Liver (tissue), 9 donors: ENCODE results near the gene BNC2. TPM values are rescaled to one million over a fixed set of nuclear protein-coding genes. Genes with fewer than 3 reads are reported as not detected.

Experiments used
- DNase-seq: peaks from one replicate; pipeline ENCODE4 v3.0.0-alpha.2; 2017; ENCODE audit warnings: low spot score
- H3K27ac ChIP-seq, 2 donors: one replicate each; pipeline ENCODE4 v1.7.0; 2013; ENCODE audit warnings: inconsistent platforms in 2 of 2, low read length in 2 of 2, control low read depth in 1 of 2, low read depth in 1 of 2, mild to moderate bottlenecking in 1 of 2
- H3K27me3 ChIP-seq, 4 donors: one replicate each; pipeline versions ENCODE4 v1.6.1 to v1.7.0; 2013; ENCODE audit warnings: low read length in 3 of 4, inconsistent platforms in 1 of 4, mild to moderate bottlenecking in 1 of 4, moderate library complexity in 1 of 4; ENCODE audit not compliant: control insufficient read depth in 4 of 4, insufficient read depth in 4 of 4
- H3K36me3 ChIP-seq, 4 donors: one replicate each; pipeline versions ENCODE4 v1.6.1 to v1.7.0; 2013; ENCODE audit warnings: low read length in 3 of 4, mild to moderate bottlenecking in 3 of 4, low read depth in 1 of 4, moderate library complexity in 1 of 4; ENCODE audit not compliant: control insufficient read depth in 4 of 4, insufficient read depth in 3 of 4
- H3K4me1 ChIP-seq, 4 donors: one replicate each; pipeline versions ENCODE4 v1.6.1 to v1.7.0; 2013; ENCODE audit warnings: low read length in 3 of 4, mild to moderate bottlenecking in 3 of 4, moderate library complexity in 1 of 4; ENCODE audit not compliant: control insufficient read depth in 4 of 4, insufficient read depth in 4 of 4
- H3K4me3 ChIP-seq, 3 donors: one replicate each; pipeline versions ENCODE4 v1.6.1 to v1.7.0; 2013; ENCODE audit warnings: low read length in 3 of 3, control low read depth in 1 of 3, low read depth in 1 of 3, mild to moderate bottlenecking in 1 of 3
- H3K9ac ChIP-seq, 2 donors: one replicate each; pipeline ENCODE4 v1.7.0; 2013; ENCODE audit warnings: low read length in 2 of 2, mild to moderate bottlenecking in 2 of 2, moderate library complexity in 2 of 2, control low read depth in 1 of 2, low read depth in 1 of 2
- H3K9me3 ChIP-seq, 4 donors: one replicate each; pipeline versions ENCODE4 v1.6.1 to v1.7.0; 2013; ENCODE audit warnings: low read length in 3 of 4; ENCODE audit not compliant: control insufficient read depth in 4 of 4
- CTCF ChIP-seq: fragments of 150-350 bp; IDR thresholded peaks from 2 replicates; pipeline ENCODE4 v1.5.1; 2017; ENCODE audit warnings: improper control_type of control experiment, low read depth, low read length; ENCODE audit not compliant: missing input control
- EGR1 ChIP-seq, 2 donors: IDR thresholded peaks; 2 replicates each; pipeline ENCODE4 v1.6.1; 2016 to 2018; ENCODE audit warnings: antibody characterized with exemption in 2 of 2, low read depth in 2 of 2
- FOXA1 ChIP-seq: IDR thresholded peaks from 2 replicates; pipeline ENCODE4 v1.6.1; 2016; ENCODE audit warnings: antibody characterized with exemption
- FOXA2 ChIP-seq: IDR thresholded peaks from 2 replicates; pipeline ENCODE4 v1.6.1; 2016; ENCODE audit warnings: antibody characterized with exemption
- GABPA ChIP-seq, 2 donors: IDR thresholded peaks in 1 of 2; conservative IDR thresholded peaks in 1 of 2; 2 replicates each; pipeline ENCODE4 v1.6.1; 2016; ENCODE audit warnings: antibody characterized with exemption in 2 of 2, mild to moderate bottlenecking in 1 of 2, moderate library complexity in 1 of 2
- HNF4A ChIP-seq, 2 donors: conservative IDR thresholded peaks; 2 replicates each; pipeline ENCODE4 v1.6.1; 2016; ENCODE audit warnings: antibody characterized with exemption in 2 of 2, mild to moderate bottlenecking in 2 of 2
- HNF4G ChIP-seq: IDR thresholded peaks from 2 replicates; pipeline ENCODE4 v1.6.1; 2016; ENCODE audit warnings: antibody characterized with exemption
- JUND ChIP-seq, 2 donors: IDR thresholded peaks; 2 replicates each; pipeline ENCODE4 v1.6.1; 2016; ENCODE audit warnings: antibody characterized with exemption in 2 of 2
- MAX ChIP-seq: IDR thresholded peaks from 2 replicates; pipeline ENCODE4 v1.6.1; 2016; ENCODE audit warnings: antibody characterized with exemption
- NR2F2 ChIP-seq: IDR thresholded peaks from 2 replicates; pipeline ENCODE4 v1.6.1; 2016; ENCODE audit warnings: antibody characterized with exemption
- RAD21 ChIP-seq, 2 donors: IDR thresholded peaks; 2 replicates each; pipeline ENCODE4 v1.6.1; 2016; ENCODE audit warnings: antibody characterized with exemption in 2 of 2, mild to moderate bottlenecking in 2 of 2
- REST ChIP-seq: IDR thresholded peaks from 2 replicates; pipeline ENCODE4 v1.6.1; 2016; ENCODE audit warnings: antibody characterized with exemption, mild to moderate bottlenecking
- RXRA ChIP-seq, 2 donors: IDR thresholded peaks; 2 replicates each; pipeline ENCODE4 v1.6.1; 2017 to 2018; ENCODE audit warnings: antibody characterized with exemption in 2 of 2, mild to moderate bottlenecking in 1 of 2
- SP1 ChIP-seq: IDR thresholded peaks from 2 replicates; pipeline ENCODE4 v1.6.1; 2018; ENCODE audit warnings: antibody characterized with exemption, mild to moderate bottlenecking
- TAF1 ChIP-seq: conservative IDR thresholded peaks from 2 replicates; pipeline ENCODE4 v1.6.1; 2016; ENCODE audit warnings: antibody characterized with exemption, mild to moderate bottlenecking
- YY1 ChIP-seq: IDR thresholded peaks from 2 replicates; pipeline ENCODE4 v1.6.1; 2016; ENCODE audit warnings: antibody characterized with exemption, mild to moderate bottlenecking
- ZBTB33 ChIP-seq: IDR thresholded peaks from 2 replicates; pipeline ENCODE4 v1.6.1; 2016; ENCODE audit warnings: antibody characterized with exemption
- WGBS: extraction: QIAGEN DNeasy Blood & Tissue Kit; methylation state at CpG from one replicate; pipeline ENCODE4 v1.1.7; 2013; 5-methylcytosine and 5-hydroxymethylcytosine counted together
- polyA plus RNA-seq, 2 donors: library from polyadenylated mRNA; stranded (reverse) in 1 of 2; unstranded in 1 of 2; fragments of 200-250 nt in 1 of 2; fragments of >200 nt in 1 of 2; fragmentation: Nextera tagmentation in 1 of 2; extraction: Ambion mirVana in 1 of 2; gene quantifications; one replicate each; pipeline versions ENCODE4 v1.2.1 to v1.2.3, GENCODE V29; 2013 to 2015
- total RNA-seq, 2 donors: library from RNA; depleted of rRNA; stranded (reverse); fragments of >200 nt; gene quantifications; one replicate each; pipeline ENCODE4 v1.2.3, GENCODE V29; 2014
- donor health status: healthy.
- donor health status: healthy.
- donor health status: healthy.
- donor health status: healthy.
- donor health status: healthy.

BNC2 gene
- total and polyA plus RNA-seq, 4 donors: 0.07 to 0.67 (median 0.08) TPM

- H3K27ac ChIP-seq: no peak overlapping the region
- H3K9ac ChIP-seq: no peak overlapping the region
- H3K27me3 ChIP-seq: no peaks in the 10 kb centered on the region
- WGBS: 92% methylated on average over 3 of the region's 3 CpGs
- DNase-seq: no peak
- no peaks in the 10 kb centered on the region for H3K36me3 ChIP-seq
- H3K9me3 ChIP-seq: no peaks in the 10 kb centered on the region
- no peak overlapping the region for H3K4me3 ChIP-seq
- no peaks in the 10 kb centered on the region for H3K4me1 ChIP-seq
- no peak for TF ChIP-seq YY1
- no peak for TF ChIP-seq FOXA2
- no peak for TF ChIP-seq JUND (IDR thresholded peaks at IDR 0.05)
- TF ChIP-seq RAD21 (IDR thresholded peaks at IDR 0.05): no peak
- TF ChIP-seq HNF4G: no peak
- TF ChIP-seq NR2F2: no peak
- no peak for TF ChIP-seq EGR1 (IDR thresholded peaks at IDR 0.05; ENCODE audit: low read depth in 2 of 2)
- no peak for TF ChIP-seq GABPA (IDR thresholded peaks at IDR 0.05 in 1 of 2, conservative IDR thresholded peaks at IDR 0.05 in 1 of 2)
- no peak for TF ChIP-seq TAF1
Measured at GRCh38 chr9:16433494-16433893, 437.0 kb downstream of the BNC2 start.

- no peaks in the 10 kb centered on the region for H3K9me3 ChIP-seq
- H3K9ac ChIP-seq: no peak overlapping the region
- H3K27ac ChIP-seq: no peak overlapping the region
- H3K4me1 ChIP-seq: no peaks in the 10 kb centered on the region
- no peak for TF ChIP-seq RAD21 (IDR thresholded peaks at IDR 0.05)
- no peak for TF ChIP-seq ZBTB33
- no peak for TF ChIP-seq MAX
- no peak for TF ChIP-seq TAF1
- TF ChIP-seq YY1: no peak
- no peak for TF ChIP-seq CTCF
- TF ChIP-seq JUND (IDR thresholded peaks at IDR 0.05): no peak
- TF ChIP-seq HNF4G: no peak
- no peak for TF ChIP-seq FOXA2
- TF ChIP-seq REST: no peak
- no peak for TF ChIP-seq NR2F2
- no peak for TF ChIP-seq RXRA (IDR thresholded peaks at IDR 0.05)
- no peak for TF ChIP-seq SP1
- no peak for TF ChIP-seq HNF4A (conservative IDR thresholded peaks at IDR 0.05)
- no peak for TF ChIP-seq FOXA1
- no peak for TF ChIP-seq GABPA (IDR thresholded peaks at IDR 0.05 in 1 of 2, conservative IDR thresholded peaks at IDR 0.05 in 1 of 2)
- WGBS: 79% methylated on average over 3 of the region's 3 CpGs
- no peak overlapping the region for H3K4me3 ChIP-seq
- H3K27me3 ChIP-seq: no peaks in the 10 kb centered on the region
- DNase-seq: no peak
- H3K36me3 ChIP-seq: no peaks in the 10 kb centered on the region
Measured at GRCh38 chr9:16431666-16432392, 438.6 kb downstream of the BNC2 start.
